ENCODE measurements around the gene STEAP3. TPM values are rescaled to one million over a fixed set of nuclear protein-coding genes. Genes with fewer than 3 reads are reported as not detected.

Gene STEAP3
- total RNA-seq, 1 experiment from 2014 or later: 15.4 TPM

- peaks cover 9% of the 10 kb centered on the region for H3K27me3 Mint-ChIP-seq (ENCODE audit: low read depth)
- no peak overlapping the region for H3T11ph ChIP-seq (ENCODE audit: low read length)
- no peaks in the 10 kb centered on the region for H3K23me2 ChIP-seq (ENCODE audit: insufficient read length, low read depth, low read length, poor library complexity, severe bottlenecking)
- no peak overlapping the region for H2AK5ac ChIP-seq (ENCODE audit: insufficient read length, low read length)
- no peaks in the 10 kb centered on the region for H3K27me3 ChIP-seq (ENCODE audit: insufficient read depth, low read length)
- H3K56ac ChIP-seq (ENCODE audit: insufficient read length, low read depth, low read length): no peak overlapping the region
- no peak overlapping the region for H4K8ac ChIP-seq (replicated peaks; ENCODE audit: insufficient read length, low read depth, low read length)
- H3K4me3 Mint-ChIP-seq: no peak overlapping the region
- no peak overlapping the region for H3K18ac ChIP-seq (ENCODE audit: insufficient read length, low read depth, low read length)
- H3K79me1 ChIP-seq (ENCODE audit: insufficient read depth, low read depth, low read length, poor library complexity, severe bottlenecking): no peaks in the 10 kb centered on the region
- no peak overlapping the region for H3K23ac ChIP-seq (ENCODE audit: insufficient read length, low read depth, low read length)
- no peaks in the 10 kb centered on the region for H3K9me3 ChIP-seq (ENCODE audit: control insufficient read depth, low read depth, low read length)
- H3K4ac ChIP-seq (ENCODE audit: low read depth, low read length): no peak overlapping the region
- no peak overlapping the region for H4K91ac ChIP-seq (ENCODE audit: insufficient read length, low read depth, low read length)
- no peak for DNase-seq
- no peak overlapping the region for H2BK120ac ChIP-seq (ENCODE audit: low read depth, low read length, poor library complexity, severe bottlenecking)
- peaks cover 7 to 9% of the 10 kb centered on the region in 2 experiments for H3K4me1 Mint-ChIP-seq
- no peak overlapping the region for H2AFZ ChIP-seq (ENCODE audit: low read length)
- H4K20me1 ChIP-seq (ENCODE audit: control insufficient read depth, insufficient read depth, insufficient read length): no peaks in the 10 kb centered on the region
- H2BK15ac ChIP-seq (ENCODE audit: low read depth, low read length): no peak overlapping the region
- H3K9ac ChIP-seq (ENCODE audit: extremely low read depth, insufficient read length, low read length): no peak overlapping the region
- H2BK12ac ChIP-seq (ENCODE audit: insufficient read length, low read depth, low read length): no peak overlapping the region
- no peaks in the 10 kb centered on the region for H3K9me3 Mint-ChIP-seq
- no peak overlapping the region for H2BK20ac ChIP-seq (ENCODE audit: low read depth, low read length, poor library complexity, severe bottlenecking)
- H3K27ac Mint-ChIP-seq: no peak overlapping the region
- no peak overlapping the region for H3K27ac ChIP-seq (ENCODE audit: insufficient read length, low read depth, low read length)
- no CpG with 5 or more reads among the region's 6 CpGs for WGBS (ENCODE audit: extremely low coverage, insufficient read length, low lambda C conversion rate)
- TF ChIP-seq CTCF (conservative IDR thresholded peaks at IDR 0.05): no peak
- no peak overlapping the region for H3K4me2 ChIP-seq (ENCODE audit: insufficient read depth, insufficient read length, low read length)
- H3K79me2 ChIP-seq (ENCODE audit: insufficient read depth, low read length): no peaks in the 10 kb centered on the region
- no peak overlapping the region for H3K14ac ChIP-seq (ENCODE audit: insufficient read depth, low read length)
- no peak overlapping the region for H2BK5ac ChIP-seq (ENCODE audit: insufficient read length, low read length)
- H3K4me1 ChIP-seq (ENCODE audit: insufficient read depth, low read length): no peaks in the 10 kb centered on the region
- no peaks in the 10 kb centered on the region; a peak in 1 of 7 replicates for H3K36me3 Mint-ChIP-seq (ENCODE audit: insufficient read depth in 1 of 3, low read depth in 3 of 3)
- no peak overlapping the region for H4K5ac ChIP-seq (ENCODE audit: insufficient read length, low read depth, low read length)
Observed at GRCh38 chr2:119289642-119290041, 66.0 kb downstream of the STEAP3 start.
